Measurements from ENCODE around the gene PYROXD2. TPM values are rescaled to one million over a fixed set of nuclear protein-coding genes. Genes with fewer than 3 reads are reported as not detected.
A peak's percentile ranks its signal among the peaks of the same experiment; 100 is the strongest.

Gene PYROXD2
- total RNA-seq, 1 donor, result 6.5 TPM

DNA sequence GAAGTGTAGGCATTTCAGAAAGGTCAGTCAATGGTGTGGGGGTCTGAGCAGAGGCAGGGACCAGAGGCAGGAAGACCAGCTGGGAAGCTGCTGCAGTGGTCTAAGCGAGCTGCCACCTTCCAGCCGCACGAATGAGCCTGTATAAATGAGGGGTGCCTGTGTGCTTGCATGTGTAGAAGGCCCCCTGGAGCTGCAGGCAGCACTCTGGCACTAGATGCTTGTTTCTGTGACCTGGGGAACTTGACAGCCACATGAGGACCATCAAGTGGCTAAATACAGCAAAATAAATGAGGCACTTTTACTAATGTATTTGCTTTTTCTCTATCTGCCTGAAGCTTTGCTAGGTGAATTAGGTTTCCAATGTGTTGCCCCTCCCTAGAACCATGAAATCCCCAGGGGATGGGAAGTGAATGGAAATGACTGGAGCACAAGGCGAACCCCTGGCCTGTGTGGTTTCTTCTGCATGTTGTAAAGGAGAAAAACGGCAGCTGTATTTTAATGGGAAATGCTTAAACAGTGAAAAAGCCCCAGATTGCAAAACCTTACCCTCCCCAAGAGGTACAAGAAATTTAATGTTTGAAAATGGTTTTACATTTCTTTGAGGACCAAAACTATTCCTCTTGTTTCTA lies 57.7 kb downstream of the PYROXD2 start:
- no peak overlapping the region for H3K4me3 ChIP-seq (ENCODE audit: low read depth, low read length)
- TF ChIP-seq CTCF (IDR thresholded peaks at IDR 0.05; ENCODE audit: insufficient read depth, low read length), result no peak
- DNase-seq (ENCODE audit: low read depth), result peak; percentile 94

DNA sequence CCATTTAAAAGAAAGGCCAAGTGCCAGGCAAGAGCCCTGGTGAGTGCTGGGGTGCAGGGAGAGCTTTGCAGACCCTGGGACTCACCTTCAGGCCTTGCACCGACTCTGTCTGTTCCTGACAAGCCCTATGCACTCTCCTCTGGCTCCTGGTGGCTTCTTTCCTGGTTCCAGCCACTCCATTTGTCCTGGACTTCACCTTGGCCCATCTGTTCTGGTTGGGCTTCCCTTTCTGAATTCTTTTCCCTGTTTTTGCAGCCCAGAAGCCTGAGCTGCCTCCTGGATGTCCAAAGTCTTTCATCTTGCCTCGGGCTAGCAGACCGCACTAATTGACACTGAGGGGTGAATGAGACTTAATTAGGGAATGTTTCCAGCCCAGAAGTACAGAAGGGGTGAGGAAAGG lies 60.5 kb downstream of the PYROXD2 start:
- no peak overlapping the region for H3K4me3 ChIP-seq (ENCODE audit: low read depth, low read length)
- DNase-seq (ENCODE audit: low read depth), result no peak
- no peak for TF ChIP-seq CTCF (IDR thresholded peaks at IDR 0.05; ENCODE audit: insufficient read depth, low read length)

DNA sequence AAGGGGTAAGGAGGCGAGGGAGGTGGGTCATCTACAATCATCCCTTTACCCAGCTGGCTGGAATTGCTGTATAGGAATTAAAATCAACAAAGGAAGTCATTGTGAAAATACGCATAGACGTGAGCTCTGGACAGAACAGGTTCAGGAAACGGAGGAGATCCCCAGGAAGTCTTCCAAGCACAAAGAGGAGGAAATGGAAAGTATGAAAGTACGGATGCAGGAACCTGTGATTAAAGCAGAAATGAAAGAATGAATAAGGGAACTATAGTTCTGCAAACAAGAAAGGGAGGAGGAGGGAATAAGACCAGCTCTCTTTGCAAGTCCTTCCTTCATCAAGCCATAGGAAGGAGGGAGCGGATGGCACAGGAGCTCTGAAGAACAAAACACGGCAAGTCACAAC lies 61.8 kb downstream of the PYROXD2 start:
- no peak for DNase-seq (ENCODE audit: low read depth)
- H3K4me3 ChIP-seq (ENCODE audit: low read depth, low read length), result no peak overlapping the region
- TF ChIP-seq CTCF (IDR thresholded peaks at IDR 0.05; ENCODE audit: insufficient read depth, low read length), result no peak

GRCh38 chr10:98351831-98352402 lies 63.1 kb downstream of the PYROXD2 start:
- no peak for TF ChIP-seq CTCF (IDR thresholded peaks at IDR 0.05; ENCODE audit: insufficient read depth, low read length)
- peak; percentile 90 for DNase-seq (ENCODE audit: low read depth)
- H3K4me3 ChIP-seq (ENCODE audit: low read depth, low read length), result no peak overlapping the region

DNA sequence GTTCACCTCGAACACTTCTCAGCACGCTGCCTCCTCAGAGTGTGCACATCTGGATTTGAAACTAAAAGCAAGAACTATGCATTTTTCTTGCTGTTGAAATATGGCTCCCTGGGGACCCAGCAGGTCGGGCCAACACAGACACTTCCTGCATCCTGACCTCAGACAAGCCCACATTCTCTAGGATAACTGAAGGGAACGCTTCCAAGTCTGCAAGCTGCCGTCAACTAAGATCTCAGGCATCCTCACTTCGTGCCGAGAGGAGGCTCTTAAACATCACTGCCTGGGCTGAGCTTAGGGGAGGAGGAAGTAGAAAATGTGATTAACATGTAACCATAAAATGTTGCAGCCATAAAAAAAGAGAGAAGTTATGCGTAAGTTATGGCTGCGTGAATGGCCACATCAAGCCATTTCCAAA lies 65.5 kb downstream of the PYROXD2 start:
- no peak for TF ChIP-seq CTCF (IDR thresholded peaks at IDR 0.05; ENCODE audit: insufficient read depth, low read length)
- peak; percentile 100 for DNase-seq (ENCODE audit: low read depth)
- no peak overlapping the region for H3K4me3 ChIP-seq (ENCODE audit: low read depth, low read length)

GRCh38 chr10:98346847-98347246 lies 68.1 kb downstream of the PYROXD2 start:
- H3K4me3 ChIP-seq (ENCODE audit: low read depth, low read length), result no peak overlapping the region
- no peak for TF ChIP-seq CTCF (IDR thresholded peaks at IDR 0.05; ENCODE audit: insufficient read depth, low read length)
- no peak for DNase-seq (ENCODE audit: low read depth)
